Central memory CD4-positive, alpha-beta T cell (primary cell): ENCODE data around the gene GPR149.
A peak's percentile ranks its signal among the peaks of the same experiment; 100 is the strongest.

ENCODE experiments used
- DNase-seq: peaks from one replicate; pipeline ENCODE4 v3.0.0; 2022

Gene GPR149

DNA sequence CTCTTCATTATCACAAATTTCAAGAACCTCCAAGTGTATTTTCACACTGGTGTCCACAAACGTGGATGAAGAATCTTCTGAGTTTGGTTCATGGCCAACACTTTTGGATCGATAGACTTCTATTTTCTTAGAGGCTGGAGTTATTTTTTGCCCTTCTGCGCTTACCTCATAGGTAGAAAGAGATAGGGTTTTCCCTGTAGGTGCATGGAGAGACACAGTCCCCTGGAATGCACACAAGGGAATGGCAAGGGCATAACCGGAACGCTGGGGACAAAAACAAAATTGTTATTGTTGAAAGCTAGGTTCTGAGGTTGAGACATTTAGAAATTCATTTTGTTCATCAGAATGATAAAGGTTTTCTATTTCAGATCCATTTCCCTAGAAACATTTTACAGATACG lies 92.0 kb downstream of the GPR149 start:
- no peak for DNase-seq

DNA sequence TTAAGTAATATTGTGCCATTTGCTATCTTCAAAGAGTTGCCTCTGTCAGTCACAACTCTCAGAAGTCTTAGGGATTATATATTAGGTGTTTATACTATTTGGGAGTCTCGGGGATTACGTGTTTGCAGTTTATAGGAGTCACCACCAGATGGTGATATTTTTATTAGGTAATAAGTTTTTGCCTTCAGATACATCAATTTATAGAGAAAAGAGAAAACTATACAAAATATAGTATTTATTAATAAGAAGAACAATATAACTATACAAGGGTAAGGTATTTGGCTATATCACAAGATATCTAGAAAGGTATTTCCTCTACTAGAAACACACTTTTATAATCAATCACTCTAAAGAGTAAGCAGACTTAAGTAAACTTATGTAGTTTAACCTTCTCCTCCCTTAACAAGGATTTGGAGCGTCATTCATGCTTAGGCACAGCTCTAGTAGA lies 95.0 kb downstream of the GPR149 start:
- peak; percentile 10 for DNase-seq

DNA sequence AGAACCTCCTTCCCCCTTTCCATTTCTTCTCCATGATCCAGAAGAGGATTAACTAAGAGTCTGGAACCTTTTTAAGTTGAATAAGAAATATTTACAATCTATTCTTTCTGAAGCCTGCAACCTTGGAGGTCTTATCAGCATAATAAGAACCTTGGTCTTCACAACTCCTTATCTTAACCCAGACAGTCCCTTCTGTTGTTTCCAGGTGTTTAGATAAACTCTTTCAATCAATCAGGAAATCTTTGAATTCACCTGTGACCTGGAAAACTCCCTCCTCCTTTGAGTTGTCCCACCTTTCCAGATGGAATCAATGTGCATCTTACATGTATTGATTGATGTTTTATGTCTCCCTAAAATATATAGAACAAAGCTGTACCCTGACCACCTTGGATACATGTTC lies 102.1 kb downstream of the GPR149 start:
- no peak for DNase-seq

DNA sequence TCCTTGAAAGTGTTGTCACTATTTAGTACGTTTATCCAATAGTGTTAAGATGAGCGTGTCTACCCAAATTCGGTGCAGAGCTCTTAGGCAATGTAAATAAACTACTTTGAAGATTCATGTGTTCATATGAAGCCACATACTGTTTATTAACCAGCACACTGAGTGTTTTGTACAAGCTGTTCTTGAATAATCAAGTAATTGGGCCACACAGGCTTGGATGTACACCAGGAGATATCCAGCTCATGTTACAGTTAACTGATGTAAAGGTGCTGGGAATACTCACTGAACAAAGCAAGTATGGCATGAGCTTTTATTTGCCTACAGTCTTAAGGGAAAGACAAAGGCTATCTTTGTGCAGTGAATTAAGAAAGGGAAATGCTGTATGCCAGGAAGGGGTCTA lies 105.1 kb downstream of the GPR149 start:
- DNase-seq = no peak

DNA sequence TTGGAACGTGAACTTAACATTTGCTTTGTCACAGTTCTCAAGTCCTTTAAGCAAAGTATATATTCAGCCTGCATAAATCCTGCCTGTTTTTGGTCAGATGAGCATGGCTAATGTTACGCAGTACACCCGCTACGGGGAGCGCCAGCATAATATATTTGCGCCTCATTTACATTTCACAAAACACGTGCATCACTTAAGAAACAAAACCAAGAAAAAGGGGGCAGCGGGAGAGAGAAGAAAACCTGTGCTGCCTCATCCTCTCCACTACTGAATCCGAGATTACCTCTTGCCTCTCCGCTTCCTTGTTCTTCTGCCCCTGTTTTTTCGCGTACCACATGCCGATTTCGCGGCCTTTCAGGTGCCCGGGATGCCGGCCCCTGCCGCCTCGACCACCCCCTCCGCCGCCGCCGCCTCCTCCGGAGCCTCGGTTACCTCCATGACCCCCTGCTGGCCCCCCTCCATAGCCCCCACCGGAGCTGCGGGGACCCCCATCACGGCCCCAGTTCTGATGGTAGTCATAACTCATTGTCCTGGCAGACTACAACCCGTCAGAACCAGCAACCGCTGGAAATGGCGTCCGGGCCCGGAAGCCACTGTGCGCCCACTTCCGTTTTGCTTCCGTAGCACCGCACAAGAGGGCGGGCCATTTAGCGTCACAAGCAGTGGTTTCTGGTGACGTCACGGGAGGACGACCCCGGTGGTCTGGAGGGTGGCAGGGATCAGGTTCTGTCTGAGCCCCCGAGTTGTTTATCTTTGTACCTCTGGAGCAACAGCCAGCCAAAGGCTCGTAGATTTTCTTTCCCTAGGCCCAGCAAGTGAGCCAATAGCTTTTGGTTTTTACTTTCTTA lies 105.9 kb downstream of the GPR149 start, which contains the start of gene DHX36:
DHX36 (minus strand) TSS at position 597 of the 848 bp plus-strand sequence; CDS start at position 526, 71 bp downstream.
- DNase-seq = peak; percentile 89

DNA sequence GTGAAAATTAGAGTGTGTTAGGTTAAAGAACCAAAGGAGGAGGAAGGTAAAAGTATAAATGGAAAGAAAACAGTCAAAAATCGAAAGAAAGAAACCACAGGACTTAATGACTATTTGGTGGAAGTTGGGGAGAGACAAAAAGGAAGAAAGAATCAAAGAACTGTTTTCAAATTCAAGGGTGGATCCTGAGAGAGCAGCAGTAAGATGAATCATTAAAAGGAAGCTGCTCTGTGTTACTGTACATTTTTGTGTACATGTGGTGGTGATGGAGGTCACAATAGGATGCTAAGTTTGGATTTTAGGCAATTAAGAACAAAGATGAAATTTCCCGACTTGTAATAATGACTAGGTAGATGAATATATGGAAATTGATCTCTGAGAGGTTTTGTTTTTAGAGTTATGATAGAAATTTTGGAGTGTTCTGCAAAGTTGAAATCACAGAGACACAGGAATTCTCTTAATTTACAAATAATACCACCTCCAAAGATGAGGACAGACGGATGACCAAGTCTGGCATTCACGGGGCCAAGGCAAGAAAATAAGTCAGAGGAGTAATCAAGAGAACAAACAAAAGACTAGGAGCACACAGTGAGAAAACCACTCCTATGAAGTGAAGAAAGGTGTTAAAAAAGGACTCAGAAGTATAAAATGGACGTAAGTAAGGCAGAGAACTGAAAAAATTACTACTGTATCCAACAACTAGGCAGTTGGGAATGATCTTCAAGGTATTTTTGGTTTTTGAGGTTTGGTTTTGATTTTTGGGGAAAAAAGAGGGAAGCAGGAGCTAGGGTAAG lies 112.8 kb downstream of the GPR149 start:
- DNase-seq = no peak

DNA sequence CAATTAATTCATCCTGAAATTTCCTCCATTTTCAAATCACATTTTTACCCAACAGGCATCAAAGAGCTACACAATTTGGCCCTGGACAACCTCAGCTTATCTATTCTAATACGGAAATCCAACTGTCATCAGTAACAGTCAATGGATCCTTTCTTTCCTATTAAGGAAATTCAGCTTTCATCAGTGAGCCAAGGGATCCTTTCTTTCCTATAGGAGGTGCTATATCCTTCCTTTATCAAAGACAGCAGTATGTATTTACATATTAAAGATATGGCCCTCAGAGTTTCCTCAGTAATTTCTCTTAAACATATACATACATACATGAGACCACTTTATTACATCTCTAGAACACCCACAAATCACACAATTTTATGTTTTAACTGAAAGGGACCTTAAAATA lies 115.8 kb downstream of the GPR149 start:
- DNase-seq = no peak

DNA sequence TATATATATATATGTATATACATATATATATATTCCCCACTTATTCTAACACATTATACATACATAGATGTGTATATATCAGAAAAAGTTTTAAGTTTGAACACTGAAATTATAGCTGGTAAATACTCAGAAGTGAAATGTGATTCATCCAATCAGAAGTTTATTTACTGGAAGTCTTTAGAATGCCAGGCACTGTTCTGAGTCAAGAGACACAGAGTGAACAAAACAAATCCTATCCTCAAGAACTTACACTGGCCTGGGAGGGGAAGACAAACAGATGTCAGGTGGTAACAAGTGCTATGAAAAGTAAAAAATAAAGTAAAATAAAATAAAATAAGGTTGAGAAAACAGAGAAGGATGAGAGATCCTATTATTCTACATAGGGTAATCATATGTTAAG lies 119.2 kb downstream of the GPR149 start:
- DNase-seq = no peak

DNA sequence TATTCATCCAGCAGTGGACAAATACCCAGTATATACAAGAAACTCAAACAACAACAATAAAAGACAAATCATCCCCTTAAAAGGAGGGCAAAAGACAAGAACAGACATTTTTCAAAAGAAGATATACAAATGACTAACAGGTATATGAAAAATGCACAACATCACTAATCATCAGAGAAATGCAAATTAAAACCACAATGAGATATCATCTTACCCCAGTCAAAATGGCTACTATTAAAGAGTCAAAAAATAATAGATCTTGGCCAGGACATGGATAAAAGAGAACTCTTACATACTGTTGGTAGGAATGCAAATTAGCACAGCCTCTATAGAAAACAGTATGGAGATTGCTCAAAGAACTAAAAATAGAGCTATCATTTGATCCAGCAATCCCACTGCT lies 122.6 kb downstream of the GPR149 start:
- DNase-seq = no peak

DNA sequence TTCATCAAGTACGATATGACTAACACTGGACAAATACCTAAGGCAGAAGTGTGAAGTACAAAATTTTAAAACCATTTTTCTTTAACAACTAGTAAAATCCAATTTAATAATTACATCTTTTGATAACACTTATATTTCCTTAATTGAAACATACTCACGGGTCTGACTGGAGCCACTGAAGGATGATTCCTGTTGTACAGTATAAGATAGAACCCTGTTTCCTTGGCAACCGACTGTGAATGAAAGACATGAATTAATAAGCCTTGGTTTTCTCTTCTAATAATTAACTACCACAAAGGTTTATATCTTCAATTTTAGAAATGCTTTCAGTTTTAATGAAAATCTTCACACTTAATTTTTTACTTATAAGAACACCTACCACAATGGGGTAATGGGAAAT lies 125.1 kb downstream of the GPR149 start:
- DNase-seq = no peak

DNA sequence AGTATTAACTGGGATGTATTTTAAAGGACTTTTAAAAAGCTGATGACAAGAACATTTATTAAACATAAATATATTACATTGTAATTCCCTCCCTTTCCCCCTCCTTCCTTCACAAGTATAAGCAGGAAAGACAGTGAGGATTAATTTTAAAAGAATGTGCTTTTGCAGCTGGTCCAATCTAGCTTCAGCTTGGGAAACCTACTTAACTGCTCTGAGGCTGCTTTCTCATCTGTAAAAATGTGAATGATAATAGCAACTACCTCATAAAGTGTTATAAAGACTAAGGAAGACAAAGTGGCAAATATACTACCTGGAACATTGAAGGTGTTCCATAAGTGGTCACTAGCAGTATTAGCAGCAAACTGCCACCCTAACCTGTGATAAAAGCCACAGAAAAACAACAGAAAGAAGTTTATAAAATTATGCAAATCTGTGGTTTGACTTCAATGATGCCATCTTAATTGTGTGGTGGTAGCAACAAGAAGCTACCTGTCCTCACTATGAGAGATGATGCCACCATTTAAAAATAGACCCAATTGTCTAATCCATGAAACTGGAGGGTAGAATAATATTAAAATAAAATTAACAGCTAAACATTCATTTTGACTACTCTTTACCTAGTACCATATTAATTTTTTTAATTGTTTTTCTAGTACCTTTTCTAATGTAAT lies 125.7 kb downstream of the GPR149 start:
- no peak for DNase-seq

DNA sequence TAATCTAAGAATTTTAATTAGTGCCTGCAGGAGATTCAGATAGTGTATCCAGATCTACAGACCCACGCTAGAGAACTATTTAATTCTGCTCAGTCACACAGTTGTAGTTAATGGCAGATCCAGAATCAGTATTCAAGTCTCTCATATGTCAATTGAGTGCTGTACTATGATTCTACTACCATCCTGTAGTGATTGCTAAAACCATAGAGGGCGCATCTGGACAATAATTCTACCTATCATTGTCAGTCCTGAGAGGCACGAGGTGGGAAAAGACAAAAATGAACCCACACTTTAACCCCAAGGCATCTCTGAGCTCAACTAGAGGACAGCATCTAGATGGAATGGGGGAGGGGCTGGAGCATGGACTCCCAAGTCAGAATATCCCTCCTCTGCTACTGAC lies 128.4 kb downstream of the GPR149 start:
- no peak for DNase-seq

DNA sequence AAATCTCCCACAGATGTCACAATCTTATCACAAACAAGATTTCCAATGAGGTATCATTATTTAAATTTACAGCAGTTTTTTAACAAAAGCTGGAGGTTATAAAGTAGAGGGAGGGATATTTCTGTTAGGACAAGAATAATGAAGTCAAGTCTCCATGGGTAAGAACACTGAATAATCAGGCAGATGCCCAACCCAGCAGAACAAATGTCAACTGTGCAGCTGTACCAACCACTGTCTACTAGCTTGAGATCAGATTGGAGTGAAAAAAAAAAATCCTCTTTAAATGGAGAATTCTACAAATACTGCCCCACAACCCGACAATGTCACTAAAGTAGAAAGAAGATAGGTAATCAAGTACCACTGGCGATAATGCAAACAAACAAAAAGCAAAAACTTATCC lies 136.0 kb downstream of the GPR149 start:
- DNase-seq = no peak

DNA sequence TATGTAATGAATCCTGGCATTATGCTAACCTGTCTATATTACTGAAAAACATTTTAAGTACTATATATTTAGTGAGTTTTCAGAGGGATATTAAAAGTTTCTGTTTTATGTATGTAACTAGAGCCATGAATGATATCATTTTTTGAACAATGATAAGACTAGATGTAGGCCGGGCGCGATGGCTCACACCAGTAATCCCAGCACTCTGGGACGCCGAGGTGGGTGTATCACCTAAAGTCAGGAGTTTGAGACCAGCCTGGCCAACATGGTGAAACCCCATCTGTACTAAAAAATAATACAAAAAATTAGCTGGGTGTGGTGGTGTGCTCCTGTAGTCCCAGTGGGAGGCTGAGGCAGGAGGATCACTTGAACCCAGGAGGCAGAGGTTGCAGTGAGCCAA lies 139.8 kb downstream of the GPR149 start:
- DNase-seq = no peak
